Activated T-cell treated with anti-CD3 and anti-CD28 coated beads, Interleukin-2, amount 50 U/mL, for 1 hour (primary cell): ENCODE measurements around the gene SLX4IP.

Experiments used
- DNase-seq: peaks from one replicate; pipeline ENCODE4 v3.0.0-alpha.2; 2020

SLX4IP gene

GRCh38 chr20:10655720-10656669 is 220.9 kb downstream of the SLX4IP start:
- DNase-seq = no peak

GRCh38 chr20:10657453-10657852 is 222.3 kb downstream of the SLX4IP start:
- DNase-seq = no peak

GRCh38 chr20:10658051-10658823 is 223.1 kb downstream of the SLX4IP start:
- no peak for DNase-seq

GRCh38 chr20:10658876-10659632 is 223.9 kb downstream of the SLX4IP start:
- DNase-seq = no peak

GRCh38 chr20:10659651-10660601 is 224.8 kb downstream of the SLX4IP start:
- DNase-seq = no peak

GRCh38 chr20:10660661-10661060 is 225.6 kb downstream of the SLX4IP start:
- DNase-seq = no peak

GRCh38 chr20:10661261-10661660 is 226.2 kb downstream of the SLX4IP start:
- DNase-seq = no peak

GRCh38 chr20:10662151-10662550 is 227.0 kb downstream of the SLX4IP start:
- no peak for DNase-seq

GRCh38 chr20:10662661-10663458 is 227.8 kb downstream of the SLX4IP start:
- no peak for DNase-seq

GRCh38 chr20:10663756-10664155 is 228.7 kb downstream of the SLX4IP start:
- no peak for DNase-seq

- DNase-seq = no peak
These were observed 230.0 kb downstream of the SLX4IP start for GRCh38 chr20:10665027-10665561.

GRCh38 chr20:10665791-10666190 is 230.7 kb downstream of the SLX4IP start:
- DNase-seq = no peak

GRCh38 chr20:10666221-10667076 is 231.3 kb downstream of the SLX4IP start:
- DNase-seq = no peak

GRCh38 chr20:10667077-10667401 is 231.9 kb downstream of the SLX4IP start:
- DNase-seq = no peak

- DNase-seq = no peak
These were observed 232.6 kb downstream of the SLX4IP start for GRCh38 chr20:10667560-10668167.

- no peak for DNase-seq
These were observed 233.7 kb downstream of the SLX4IP start for GRCh38 chr20:10668677-10669368.

- DNase-seq = no peak
These were observed 234.8 kb downstream of the SLX4IP start for GRCh38 chr20:10669843-10670446.

GRCh38 chr20:10670501-10671220 is 235.6 kb downstream of the SLX4IP start:
- DNase-seq = no peak
